HK-2 (cell line): ENCODE results near the gene OR4A47.
"Not testable (repeated sequence)": the region's sequence is repeated elsewhere in the genome, so short reads cannot be mapped to it uniquely, and the experiment has no call there.

Experiments
- DNase-seq: peaks from one replicate; pipeline ENCODE4 v3.0.0-alpha.2; 2018; ENCODE audit not compliant: unreplicated experiment

The OR4A47 gene, protein sequence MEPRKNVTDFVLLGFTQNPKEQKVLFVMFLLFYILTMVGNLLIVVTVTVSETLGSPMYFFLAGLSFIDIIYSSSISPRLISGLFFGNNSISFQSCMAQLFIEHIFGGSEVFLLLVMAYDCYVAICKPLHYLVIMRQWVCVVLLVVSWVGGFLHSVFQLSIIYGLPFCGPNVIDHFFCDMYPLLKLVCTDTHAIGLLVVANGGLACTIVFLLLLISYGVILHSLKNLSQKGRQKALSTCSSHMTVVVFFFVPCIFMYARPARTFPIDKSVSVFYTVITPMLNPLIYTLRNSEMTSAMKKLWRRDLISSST

DNA sequence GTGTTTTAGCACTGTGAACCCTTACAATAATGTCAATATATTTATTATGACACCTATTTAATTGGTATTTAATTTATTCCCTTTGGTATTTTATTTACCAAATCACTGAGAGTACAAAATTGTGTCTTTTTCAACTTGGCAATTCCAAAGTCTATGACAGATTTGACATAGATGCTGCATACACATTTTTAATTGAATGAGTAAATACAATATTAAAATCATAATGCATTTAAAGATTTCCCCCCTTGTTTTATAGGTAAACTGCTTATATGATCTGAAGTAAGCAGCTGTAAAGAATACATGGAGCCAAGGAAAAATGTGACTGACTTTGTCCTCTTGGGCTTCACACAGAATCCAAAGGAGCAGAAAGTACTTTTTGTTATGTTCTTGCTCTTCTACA is at the start of gene OR4A47:
OR4A47 (plus strand) TSS at position 301 of the 400 bp plus-strand sequence; CDS start at position 301, 0 bp downstream.
- DNase-seq: not testable (repeated sequence)

DNA sequence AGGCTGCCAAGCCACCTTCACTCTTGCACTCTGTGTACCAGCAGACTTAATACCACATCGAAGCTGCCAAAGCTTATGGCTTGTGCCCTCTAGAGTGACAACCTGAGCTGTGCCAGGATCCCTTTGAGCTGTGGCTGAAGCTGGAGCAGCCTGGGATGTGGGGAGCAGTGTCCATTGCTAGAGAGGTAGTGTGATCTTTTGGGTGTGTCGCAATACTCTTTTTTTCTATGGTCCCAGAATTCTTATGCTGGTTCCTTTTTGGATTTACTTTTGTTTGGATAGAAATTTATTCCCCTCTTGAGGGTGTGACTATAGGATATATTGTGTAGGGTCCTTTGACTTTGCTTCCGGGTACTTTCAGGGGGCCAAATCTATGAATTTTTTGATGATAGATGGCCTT is 32.7 kb upstream of the OR4A47 start:
- not testable (repeated sequence) for DNase-seq

DNA sequence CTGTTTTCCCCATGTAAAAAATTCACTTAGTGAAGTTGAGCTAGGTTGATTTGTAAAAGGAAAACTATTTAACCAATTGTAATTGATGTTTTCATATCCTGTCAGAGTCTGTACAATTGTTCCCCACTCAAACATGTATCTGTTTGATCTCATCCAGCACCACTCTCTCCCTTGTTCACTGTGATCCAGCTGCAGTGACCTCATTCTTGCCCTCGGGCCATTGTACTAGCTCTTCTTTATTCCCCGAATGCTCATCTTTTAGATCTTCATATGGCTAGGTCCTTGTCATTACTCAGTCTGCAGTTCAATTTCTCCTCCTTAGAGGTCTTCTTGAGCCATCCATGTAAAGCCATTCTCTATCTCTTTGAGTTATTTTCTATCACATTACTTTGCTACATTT is 14.6 kb upstream of the OR4A47 start:
- DNase-seq: not testable (repeated sequence)

DNA sequence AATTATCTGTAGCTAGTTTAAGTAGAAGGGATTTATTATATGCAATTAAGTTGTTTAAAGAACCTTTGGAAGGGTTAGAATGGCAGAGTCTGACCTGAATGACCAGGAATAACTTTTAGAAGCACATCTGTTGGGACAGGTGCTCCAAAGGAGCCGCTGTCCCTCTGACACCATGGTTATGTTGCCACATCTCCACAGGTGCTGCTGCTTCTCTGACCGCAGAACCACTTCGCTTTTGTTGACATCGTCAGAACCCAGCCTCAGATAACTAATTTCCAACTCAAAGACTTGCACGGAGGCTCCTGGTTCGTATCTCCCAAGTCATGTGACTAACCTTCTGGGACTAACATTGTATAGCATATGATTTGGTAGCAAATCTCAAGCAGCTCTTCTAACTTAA is 13.9 kb upstream of the OR4A47 start:
- DNase-seq: not testable (repeated sequence)

DNA sequence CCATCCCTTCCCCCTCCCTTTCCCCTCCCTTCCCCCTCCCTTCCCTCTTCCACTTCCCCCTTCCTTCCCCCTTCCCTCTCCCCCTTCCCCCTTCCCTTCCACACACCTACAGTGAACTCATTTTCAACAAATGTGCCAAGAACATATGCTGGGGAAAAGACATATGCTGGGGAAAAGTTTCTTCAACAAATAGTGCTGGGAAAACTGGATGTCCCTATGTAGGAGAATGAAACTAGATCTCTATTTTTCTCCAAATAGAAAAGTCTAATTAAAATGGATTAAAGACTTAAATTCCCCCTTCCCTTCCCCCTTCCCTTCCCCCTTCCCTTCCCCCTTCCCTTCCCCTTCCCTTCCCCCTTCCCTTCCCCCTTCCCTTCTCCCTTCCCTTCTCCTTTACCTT is 17.6 kb downstream of the OR4A47 start:
- DNase-seq: not testable (repeated sequence)

DNA sequence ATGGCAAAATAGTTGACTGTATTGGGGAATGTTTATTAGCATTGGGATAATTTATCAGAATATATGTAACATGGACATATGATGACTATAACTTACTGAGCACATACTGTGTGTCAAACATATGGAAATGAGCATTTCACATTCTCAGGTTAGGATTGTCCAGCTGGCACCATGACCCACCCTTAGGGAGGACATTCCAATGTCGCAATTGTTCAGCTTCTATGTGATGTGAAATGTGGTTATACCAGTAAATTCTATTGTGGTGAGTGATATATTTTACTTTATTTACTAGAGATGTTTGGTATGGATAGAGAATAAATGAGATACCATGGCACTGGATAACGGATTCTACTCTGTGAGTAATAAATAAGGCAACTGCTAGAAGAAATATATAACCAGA is 50.4 kb downstream of the OR4A47 start:
- DNase-seq: no peak
